ENCODE measurements around the gene FOXL2NB.

The FOXL2NB gene

GRCh38 chr3:138945709-138946662 is 1.0 kb upstream of the FOXL2NB start:
- peak; percentile 49 for DNase-seq (ENCODE audit: low read depth)

DNA sequence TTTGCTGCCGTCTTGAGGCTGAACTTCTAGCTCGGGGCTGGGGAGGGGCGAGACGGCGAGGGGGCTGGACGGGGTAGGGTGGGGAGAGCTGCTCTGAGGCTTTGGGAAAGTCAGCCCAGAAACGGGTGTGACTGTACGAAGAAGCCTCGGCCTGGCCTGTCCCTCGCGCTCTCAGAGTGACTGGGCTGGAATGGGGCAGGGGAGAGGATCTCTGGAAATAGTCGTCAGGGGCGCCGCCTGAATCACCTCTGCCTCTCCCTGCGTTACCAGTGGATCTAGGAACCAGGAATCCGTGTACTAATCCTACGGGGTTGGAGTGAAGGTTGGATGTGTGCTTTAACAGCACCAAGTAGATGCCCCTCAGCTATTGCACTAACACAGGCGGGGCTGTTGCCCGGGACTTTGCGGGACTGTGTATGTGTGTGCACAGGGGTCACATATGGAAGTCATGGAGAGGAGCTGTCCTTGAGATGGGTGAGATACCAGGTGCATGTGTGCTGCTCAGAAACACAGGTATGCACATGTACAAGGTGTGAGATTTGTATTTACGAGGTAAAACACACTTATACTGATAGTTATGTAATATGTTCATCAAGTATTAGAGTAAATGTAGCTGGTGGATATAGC is 591 bp downstream of the FOXL2NB start:
- no peak for DNase-seq (ENCODE audit: low read depth)

GRCh38 chr3:138948371-138949001 is 1.5 kb downstream of the FOXL2NB start:
- DNase-seq (ENCODE audit: low read depth): no peak

DNA sequence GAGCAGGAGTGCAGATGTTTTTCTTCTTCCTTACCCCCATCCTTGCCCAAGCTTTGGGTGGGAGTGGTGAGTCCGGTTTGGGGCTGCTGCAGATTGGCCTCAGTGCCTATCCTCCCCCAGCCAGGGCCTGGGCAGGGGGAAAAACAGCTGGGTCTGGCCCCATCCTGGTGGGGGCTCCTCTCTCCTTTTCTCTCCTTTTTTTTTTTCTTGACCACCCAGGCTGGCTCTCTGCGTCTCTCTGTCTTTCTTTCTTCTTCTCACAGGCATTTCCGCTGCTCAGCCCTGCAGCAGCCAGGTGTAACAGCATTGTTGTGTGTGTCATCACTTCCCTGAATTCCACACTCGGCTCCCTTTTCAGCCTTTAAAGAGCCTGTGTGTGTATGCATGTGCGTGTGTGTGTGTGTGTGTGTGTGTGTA is 2.0 kb downstream of the FOXL2NB start:
- DNase-seq (ENCODE audit: low read depth): no peak

DNA sequence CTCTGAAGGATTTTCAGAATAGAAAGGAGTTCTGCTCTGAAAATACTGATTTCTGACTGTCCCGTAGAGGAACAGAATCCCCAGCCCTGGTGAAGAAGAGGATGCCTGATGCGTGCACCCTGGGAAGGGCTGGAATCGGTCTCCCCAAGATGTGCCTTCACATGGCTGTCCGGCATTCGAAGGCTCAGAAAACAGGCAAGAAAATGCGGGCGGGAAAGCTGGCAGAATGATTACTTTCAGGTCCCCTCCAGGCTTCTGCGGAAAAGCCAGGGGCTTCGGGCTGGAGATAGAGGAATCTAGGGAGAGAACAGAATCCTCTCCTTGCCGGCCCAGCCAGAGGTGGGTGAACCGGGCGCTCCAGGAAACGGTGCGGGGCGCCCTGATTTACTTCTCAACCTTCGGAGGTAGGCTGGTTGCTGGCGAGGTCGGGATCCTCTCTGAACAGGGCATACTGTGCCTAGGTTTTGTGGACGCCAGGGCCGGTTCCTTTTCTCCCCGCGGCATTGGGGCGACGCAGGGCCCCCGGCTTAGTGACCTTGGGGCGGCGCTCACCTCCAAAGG is 2.5 kb downstream of the FOXL2NB start:
- DNase-seq (ENCODE audit: low read depth): no peak

GRCh38 chr3:138950006-138950644 is 3.1 kb downstream of the FOXL2NB start:
- DNase-seq (ENCODE audit: low read depth): peak; percentile 45

DNA sequence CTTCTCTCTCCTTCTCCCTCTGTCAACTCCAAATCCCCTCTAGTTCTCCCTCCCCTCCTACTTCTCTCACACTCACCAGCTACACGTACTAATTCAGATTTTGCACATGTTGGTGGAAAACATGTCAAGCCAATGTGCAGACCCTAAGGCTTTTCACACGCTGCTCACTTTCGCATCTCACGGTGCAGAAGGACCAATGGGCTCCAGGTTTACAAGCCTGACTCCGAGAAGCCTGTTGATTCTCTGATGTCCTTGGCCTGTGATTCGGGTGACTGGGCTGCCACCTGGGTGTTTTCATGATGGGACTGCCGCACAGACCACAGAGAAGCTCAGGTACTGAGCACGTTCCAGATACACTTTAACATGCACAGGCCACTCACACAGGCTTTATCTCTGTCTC is 3.7 kb downstream of the FOXL2NB start:
- no peak for DNase-seq (ENCODE audit: low read depth)

DNA sequence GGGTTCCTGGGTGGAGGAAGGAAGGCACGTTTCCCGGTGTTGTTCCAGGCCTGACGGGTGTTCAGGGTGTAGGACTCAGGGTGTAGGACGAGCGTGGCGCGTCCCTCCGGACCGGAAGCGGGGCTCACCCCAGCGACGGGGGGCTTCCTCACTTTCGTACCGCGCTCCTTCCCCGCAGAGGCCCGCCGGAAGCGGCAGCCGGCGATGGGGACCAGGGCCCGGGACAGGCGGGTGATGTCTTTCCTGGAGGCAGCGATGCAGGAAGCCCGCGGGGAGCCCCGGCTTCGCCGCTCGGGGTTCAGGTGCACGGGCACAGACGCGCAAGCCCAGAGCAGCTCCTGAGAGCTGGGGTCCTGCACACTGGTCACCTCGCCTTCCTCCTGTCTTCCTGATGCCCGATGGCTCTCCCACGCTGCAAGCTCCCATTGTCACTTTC is 13.4 kb downstream of the FOXL2NB start:
- no peak for DNase-seq (ENCODE audit: low read depth)

DNA sequence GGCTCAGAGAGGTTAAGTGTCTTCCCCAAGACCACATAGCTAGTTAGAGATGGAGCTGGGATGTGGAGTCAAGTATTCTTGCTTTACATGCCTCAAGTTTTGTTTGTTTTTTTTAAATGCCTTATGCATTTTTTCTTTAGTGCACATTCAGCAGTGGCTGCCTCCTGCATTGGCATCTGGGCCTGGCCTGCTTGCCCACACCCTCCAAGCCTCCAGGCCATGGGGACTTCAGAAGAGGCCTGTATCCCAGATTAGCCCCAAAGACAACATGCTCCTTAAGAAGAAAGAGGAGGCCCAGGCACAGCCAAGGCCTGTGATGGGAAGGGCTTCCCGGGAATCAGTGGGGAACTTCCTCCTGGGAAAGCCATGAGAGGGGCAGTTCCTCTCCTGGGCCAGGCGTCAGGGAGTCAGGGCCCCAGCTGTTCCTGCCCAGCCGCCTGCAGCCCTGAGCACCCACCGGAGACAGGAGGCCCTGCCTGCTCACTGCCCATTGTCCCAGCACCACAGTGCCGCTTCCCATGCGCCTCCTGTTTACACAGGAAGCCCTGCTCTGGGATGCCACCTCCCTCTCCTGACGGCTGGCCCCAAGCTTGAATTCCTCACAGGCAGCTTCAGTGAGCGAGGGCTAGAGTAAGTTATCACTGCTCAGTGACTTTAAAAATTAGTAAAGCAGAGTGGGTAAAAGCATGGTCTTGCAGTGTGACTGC is 16.0 kb downstream of the FOXL2NB start:
- DNase-seq (ENCODE audit: low read depth): no peak

GRCh38 chr3:138964264-138964663 is 17.2 kb downstream of the FOXL2NB start:
- DNase-seq (ENCODE audit: low read depth): no peak

GRCh38 chr3:138964923-138965322 is 17.9 kb downstream of the FOXL2NB start:
- DNase-seq (ENCODE audit: low read depth): no peak

- DNase-seq (ENCODE audit: low read depth): no peak
Measured at GRCh38 chr3:138971766-138972320, 24.8 kb downstream of the FOXL2NB start.

DNA sequence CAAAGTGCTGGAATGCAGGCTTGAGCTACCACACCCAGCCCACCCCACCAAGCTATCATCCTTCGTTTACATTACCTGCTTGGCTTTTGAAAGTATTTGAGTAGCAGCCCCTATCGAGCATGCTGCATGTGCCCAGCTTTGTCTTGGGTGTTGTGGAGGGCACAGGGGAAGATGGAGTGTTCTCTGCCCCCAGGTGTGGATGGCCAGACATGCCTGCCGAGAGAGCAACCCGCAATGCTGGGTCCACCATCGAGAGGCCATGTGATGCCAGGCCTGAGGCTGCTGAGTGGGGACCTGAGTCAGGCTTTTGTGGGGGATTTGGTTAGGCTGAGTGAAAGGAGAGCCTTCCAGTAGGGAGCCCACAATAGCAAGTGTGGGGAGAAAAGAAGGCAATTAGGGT is 25.9 kb downstream of the FOXL2NB start:
- DNase-seq (ENCODE audit: low read depth): no peak

- DNase-seq (ENCODE audit: low read depth): peak; percentile 78
Measured at GRCh38 chr3:138974462-138974861, 27.4 kb downstream of the FOXL2NB start.

DNA sequence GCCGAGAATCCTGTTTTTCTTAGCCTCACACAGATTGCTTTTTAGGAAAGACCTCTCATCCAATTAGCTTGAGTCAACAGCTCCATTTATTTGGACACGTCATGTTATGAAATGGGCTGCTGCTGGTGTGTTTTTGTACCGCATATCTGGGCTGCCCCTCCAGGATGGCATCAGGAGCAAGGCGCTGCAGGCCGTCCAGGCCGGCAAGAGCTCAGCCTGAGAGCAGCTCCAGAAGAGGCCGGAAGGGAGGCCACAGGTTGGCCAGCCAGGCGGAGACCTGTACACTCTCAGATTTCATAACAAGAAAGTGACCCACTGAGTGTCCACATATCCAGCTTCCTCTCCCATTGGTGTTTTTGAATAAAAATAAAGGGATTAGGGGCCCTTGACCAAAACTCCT is 28.3 kb downstream of the FOXL2NB start:
- DNase-seq (ENCODE audit: low read depth): no peak

- no peak for DNase-seq (ENCODE audit: low read depth)
Measured at GRCh38 chr3:138976047-138976446, 29.0 kb downstream of the FOXL2NB start.

DNA sequence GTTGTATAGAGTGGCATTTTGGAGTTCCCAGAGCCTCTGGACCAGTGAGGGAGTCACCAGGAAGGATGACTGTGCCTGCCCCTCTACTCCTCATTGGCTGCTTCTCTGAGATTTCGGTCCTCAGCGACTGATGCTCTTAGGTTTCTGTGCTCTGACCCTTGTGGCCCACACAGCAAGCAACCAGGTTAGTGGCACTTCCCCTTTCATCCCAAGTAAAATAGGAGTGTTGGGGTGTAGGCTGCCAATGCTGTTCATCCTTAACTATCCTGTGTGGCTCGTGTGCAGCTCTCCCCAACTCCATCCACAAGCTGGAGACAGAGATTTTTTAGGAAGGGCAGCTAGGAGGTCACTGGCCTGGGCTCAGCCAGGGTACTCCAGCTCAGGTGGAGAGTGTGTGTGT is 37.8 kb downstream of the FOXL2NB start:
- peak; percentile 13 for DNase-seq (ENCODE audit: low read depth)

GRCh38 chr3:138985932-138986331 is 38.9 kb downstream of the FOXL2NB start:
- DNase-seq (ENCODE audit: low read depth): no peak

DNA sequence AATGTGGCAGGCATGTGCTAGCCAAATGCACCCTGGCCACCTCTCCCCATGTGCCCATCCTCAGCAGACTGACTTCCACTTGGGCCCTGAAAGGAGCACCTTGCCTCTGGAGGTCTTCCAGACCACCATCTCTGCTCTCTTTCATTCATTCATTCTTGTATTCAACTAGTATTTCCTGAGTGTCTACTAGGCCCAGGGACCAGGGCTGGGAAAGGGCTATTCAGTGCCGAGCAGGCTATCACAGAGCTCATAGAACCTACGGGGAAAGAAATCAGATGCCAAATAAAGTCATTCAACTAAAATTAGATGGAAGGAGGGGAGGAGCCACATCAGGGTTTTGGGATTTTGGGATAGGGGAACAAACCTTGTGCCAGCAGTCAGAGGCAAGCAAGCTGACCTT is 40.2 kb downstream of the FOXL2NB start:
- DNase-seq (ENCODE audit: low read depth): no peak

DNA sequence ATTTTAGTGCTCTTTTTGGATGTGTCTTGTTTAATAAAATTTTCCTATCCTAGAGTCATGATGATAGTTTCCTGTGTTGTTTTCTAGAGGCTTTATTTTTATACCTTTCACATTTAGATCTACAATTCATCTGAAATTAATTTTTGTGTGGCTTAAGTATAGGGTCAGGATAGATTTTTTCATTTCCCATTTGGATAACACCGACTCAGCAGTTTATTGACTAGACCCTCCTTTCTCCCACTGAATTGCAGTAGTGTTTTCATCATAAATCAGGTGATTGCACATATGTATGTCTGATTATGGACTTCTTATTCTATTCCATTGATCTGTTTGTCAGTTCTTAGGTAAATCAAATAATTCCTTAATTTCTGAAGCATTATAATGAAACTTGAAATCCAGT is 48.7 kb downstream of the FOXL2NB start:
- no peak for DNase-seq (ENCODE audit: low read depth)
